Stimulated activated CD4-positive, alpha-beta T cell treated with anti-CD3 and anti-CD28 coated beads, Interleukin-2, amount 100 ng/mL, for 24 hours (primary cell): ENCODE results near the gene PHF23.

Experiments
- DNase-seq, 2 donors: peaks; one replicate each; pipeline ENCODE4 v3.0.0-alpha.2; 2020

PHF23 gene

DNA sequence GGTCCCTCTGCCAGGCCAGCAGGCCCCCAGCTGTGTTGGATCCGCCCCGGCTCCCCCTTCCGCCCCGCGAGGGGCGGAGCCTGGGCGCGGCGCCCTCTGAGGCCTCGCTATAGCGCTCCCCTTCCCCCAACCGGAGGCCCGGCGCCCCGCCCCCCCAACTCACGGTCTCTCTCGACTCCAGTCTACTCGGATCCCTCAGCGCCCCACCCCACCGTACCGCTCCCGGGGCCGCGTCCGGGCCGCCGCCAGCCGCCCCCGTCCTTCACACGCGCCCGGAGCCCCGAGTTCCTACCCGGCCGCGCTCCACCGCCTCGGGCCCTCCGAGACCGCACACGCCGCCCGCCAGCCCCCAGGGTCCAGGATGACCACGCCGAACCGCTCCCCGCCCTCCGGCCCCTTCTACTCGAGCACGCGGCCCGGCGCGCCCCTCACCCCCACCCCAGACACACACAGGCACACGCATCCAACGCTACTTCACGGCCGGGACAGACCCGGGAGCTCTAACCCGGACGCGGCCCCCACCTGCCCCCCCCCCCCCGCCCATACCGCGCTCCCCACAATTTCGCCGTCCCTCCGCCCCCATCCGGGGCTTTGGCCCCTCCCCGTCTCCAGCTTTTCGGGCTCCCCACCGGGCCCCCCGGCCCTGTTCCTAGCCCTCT is 1.4 kb downstream of the PHF23 start:
- DNase-seq = peak; percentile 89 to 90

- DNase-seq = no peak
Measured at GRCh38 chr17:7237266-7237760, 1.9 kb downstream of the PHF23 start.

- DNase-seq = no peak
Measured at GRCh38 chr17:7236808-7237207, 2.4 kb downstream of the PHF23 start.

GRCh38 chr17:7235693-7236665 is 3.3 kb downstream of the PHF23 start:
- DNase-seq = no peak

DNA sequence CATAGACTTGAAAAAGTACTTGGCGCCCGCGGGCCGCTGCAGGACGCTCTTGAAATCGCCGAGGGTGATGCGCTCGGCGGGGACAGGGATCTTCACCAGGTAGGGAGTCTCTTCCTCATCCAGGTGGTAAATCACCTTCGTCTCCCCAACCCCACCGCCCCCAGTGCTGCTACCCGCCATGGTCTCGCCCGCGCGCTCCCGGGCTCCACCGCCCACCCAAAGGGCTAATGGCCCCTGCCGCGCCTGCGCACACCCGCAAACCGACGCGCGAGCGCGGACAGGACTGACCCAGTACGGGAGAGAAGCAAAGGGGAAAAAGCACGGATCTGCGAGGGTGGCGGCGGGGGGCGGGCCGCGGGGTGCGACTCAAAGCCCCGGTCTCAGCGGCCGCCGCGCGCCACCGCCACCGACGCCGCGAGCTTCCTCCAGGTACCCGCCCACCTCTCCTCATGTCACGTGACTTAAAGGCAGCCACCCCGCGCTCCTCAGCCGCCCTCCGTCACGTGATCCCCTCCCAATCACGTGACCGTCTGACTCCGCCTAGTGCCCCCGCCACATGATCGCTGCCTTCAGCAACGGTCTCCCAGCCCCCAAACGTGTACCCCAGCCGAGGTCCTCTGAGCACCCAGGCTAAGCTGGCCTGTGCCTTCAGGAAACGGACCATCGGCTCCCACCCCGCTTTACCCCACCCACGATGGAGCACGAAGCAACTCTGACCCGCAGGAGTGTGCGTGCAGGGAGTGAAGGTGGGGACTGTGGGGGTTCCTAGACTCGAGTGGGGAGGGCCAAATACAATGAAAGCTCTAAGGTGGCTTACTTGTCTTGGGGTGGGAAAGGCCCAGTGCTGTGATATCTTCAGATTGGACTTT is 4.9 kb downstream of the PHF23 start, which contains the start of gene DVL2:
Gene DVL2 (minus strand): TSS at position 435 of the 869 bp plus-strand sequence. CDS start 255 bp downstream, at position 180.
- peak; percentile 94 to 96 for DNase-seq

- no peak for DNase-seq
Measured at GRCh38 chr17:7233701-7234082, 5.6 kb downstream of the PHF23 start.

DNA sequence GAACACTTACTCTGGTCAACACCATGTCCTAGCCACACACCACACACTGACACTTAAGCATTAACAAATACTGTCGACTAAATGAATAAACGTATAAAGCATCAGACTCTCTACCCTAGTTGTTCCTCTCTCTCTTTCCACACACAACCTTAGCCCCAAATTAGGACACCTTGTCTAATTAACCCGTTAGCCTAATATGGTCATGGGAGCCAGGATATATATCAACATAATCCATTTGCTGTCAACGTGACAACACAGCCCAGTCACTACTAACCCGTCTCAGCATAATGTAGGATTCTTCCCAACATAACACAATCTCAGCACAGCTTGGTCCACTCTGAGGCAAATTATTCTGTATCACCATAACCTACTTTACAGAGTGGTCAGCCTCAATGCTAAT is 7.1 kb downstream of the PHF23 start:
- DNase-seq = no peak

DNA sequence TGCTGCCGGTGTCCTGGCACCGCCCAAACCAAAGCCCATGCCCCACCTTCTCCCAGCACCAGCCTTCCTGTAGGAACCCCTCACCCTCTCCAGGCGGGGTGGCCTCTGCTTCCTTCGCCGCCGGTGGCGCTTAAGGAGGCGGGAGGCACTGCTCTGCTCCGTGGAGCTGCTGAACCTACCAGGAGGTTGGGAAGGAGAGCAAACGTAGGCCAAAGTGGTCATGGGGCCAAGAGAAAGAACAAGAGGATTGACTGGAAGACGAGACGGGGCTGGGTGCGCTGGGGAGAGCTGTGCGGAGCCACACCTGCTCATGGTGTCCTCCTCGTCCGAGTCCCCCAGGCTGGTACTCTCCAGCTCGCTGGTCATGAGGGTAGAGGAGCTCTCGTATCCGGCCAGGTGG is 9.8 kb downstream of the PHF23 start:
- DNase-seq = no peak

- DNase-seq = no peak
Measured at GRCh38 chr17:7228920-7229319, 10.3 kb downstream of the PHF23 start.

GRCh38 chr17:7226721-7227710 is 12.2 kb downstream of the PHF23 start:
- DNase-seq = no peak

GRCh38 chr17:7225711-7226331 is 13.4 kb downstream of the PHF23 start:
- DNase-seq = no peak

DNA sequence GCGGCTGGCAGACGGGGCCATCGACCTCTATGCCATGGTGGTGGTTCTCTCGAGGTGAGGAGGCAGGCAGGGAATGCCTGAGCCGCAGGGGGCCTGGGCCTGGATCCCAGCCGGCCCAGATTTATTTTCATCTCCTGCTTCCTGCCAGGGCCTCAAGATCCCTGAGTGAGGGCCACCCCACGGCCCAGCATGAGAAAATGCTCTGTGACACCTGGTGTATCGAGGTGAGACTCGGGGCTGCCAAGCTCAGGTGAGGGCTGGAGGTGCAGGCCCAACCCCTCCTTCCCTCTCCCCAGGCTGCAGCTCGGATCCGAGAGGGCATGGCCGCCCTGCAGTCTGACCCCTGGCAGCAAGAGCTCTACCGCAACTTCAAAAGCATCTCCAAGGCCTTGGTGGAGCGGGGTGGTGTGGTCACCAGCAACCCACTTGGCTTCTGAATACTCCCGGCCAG is 14.6 kb downstream of the PHF23 start:
- DNase-seq = no peak

- no peak for DNase-seq
Measured at GRCh38 chr17:7224110-7224509, 15.1 kb downstream of the PHF23 start.

DNA sequence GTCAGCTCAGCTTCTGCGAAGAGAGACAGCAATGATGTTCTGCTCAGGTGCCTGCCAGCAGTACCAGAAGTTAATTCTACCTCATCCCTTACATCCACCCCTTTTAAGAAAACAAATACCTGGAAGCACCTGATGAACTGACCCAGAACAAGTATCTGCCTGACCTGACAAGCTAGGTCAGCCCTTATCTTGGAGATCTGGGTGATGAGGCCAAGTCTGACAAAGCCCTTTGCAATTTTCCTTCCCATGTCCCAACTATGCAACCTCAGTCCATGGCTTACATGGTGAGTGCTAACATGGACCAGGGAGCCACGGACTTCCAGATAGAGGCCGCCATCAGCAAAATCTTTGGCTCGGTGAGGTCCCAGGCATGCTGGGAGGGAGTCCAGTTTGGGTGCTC is 15.9 kb downstream of the PHF23 start:
- no peak for DNase-seq

DNA sequence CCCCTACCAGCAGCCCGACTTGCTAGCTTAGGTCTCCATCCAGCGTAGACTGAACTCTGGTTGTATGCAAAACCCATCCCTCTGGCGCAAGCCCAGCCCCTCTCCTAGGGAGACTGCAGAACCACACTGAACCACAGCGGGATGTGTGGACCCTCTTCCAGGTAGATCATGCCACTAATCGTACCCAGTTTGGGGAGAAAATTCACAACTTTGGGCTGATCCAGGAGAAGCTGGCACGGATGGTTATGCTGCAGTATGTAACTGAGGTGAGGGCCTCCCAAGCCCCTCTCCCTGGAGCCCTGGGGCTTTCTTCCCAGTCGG is 16.3 kb downstream of the PHF23 start:
- no peak for DNase-seq

DNA sequence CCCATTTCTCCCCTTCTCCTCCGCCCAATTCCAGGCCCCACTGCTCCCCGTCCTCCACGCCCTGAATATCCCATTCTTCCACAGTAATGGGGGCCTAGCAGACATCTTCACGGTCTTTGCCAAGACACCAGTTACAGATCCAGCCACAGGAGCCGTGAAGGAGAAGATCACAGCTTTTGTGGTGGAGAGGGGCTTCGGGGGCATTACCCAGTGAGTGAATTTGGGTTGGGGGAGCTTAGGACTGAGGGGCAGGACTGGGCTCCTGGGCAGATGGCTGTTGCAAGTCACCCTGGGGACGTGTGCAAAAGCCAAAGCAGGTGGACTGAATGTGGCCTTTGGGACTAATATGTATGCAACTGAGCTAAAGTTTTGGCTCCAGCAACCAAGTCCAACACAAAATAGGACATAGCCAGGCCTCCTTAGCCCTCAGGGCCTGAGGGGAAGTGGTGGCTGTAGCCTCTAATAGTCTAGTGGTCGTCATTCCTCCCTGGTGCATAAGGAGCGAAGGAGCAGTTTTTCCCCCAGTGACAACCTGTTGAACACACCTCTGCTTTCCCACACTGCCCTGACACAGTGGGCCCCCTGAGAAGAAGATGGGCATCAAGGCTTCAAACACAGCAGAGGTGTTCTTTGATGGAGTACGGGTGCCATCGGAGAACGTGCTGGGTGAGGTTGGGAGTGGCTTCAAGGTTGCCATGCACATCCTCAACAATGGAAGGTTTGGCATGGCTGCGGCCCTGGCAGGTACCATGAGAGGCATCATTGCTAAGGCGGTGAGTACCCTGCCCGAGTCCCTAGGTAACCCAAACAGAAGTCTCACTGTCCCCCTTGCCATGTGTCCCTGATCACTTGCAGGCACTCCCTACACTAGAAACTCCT is 16.9 kb downstream of the PHF23 start:
- DNase-seq = no peak

DNA sequence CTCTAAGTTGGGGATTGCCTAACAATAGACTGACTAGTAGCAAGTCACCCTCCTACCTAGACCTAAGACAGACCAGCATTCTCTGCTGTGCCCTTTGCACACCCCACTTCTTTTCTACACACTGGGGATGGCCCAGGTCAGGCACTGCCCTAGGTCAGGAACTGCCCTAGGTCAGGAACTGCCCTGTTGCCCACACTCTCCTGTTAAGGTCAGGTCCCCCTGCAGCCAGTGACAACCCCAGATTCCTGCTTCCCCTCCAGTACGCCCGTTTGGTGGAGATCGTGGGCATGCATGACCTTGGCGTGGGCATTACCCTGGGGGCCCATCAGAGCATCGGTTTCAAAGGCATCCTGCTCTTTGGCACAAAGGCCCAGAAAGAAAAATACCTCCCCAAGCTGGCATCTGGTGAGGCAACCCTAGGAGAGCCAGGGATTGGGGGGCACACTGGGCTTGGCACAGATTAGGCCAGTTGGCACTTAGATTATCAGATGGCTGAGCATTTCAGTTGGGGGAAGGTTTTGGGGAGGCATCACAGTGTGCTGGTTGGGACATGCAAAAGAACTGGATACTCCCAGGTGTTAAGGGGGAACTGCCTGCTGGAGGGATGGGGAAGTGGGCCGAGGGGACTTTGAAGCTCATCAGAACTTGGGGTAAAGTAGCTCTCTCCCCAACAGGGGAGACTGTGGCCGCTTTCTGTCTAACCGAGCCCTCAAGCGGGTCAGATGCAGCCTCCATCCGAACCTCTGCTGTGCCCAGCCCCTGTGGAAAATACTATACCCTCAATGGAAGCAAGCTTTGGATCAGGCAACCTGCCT is 17.8 kb downstream of the PHF23 start:
- DNase-seq = no peak

GRCh38 chr17:7220593-7221277 is 18.5 kb downstream of the PHF23 start:
- peak; percentile 63 to 64 for DNase-seq
